ENCODE results near the gene C11orf71.
A peak's percentile ranks its signal among the peaks of the same experiment; 100 is the strongest.

C11orf71 gene

DNA sequence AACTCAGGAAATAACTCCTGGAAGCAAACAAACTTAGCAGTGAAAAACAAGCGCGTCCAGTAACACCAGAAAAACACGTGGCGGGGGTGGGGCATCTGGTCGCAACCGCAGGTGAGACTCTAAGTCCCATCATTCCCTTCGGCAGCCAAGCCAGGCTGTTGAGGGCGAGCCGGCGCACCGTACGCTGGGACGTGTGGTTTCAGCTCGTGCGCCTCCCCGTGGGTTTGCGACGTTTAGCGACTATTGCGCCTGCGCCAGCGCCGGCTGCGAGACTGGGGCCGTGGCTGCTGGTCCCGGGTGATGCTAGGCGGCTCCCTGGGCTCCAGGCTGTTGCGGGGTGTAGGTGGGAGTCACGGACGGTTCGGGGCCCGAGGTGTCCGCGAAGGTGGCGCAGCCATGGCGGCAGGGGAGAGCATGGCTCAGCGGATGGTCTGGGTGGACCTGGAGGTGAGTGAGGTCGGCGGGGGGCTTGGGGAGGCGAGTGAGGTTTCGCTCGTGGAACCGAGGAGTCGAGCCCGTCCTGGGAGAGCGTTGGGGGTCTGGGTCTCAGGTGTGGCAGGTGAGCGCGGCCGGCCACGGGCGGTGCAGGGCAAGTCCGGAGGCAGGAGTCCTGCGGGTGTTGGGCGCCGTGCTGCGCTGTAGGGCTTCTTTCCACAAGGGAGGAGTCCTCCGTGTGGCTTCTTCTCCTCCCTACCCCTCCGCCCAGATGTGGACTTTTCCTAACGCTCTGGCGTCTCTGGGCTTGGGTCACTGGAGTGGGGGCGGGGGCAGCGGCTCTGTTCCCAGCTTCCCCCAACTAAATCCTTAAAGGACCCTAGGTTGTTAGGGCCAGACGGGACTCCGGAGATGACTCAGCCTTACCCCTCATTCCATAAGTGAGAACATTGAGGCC is 39.2 kb upstream of the C11orf71 start, which contains the start of gene REXO2:
Gene REXO2 (plus strand): TSS at position 239 of the 892 bp plus-strand sequence. CDS start 62 bp downstream, at position 301.
- Histone ChIP-seq H3K27me3 (ENCODE audit: control insufficient read depth, insufficient read depth, low read length) (no peaks in the 10 kb centered on the region), H3K4me1 (ENCODE audit: control insufficient read depth, insufficient read depth, low read length) (peaks cover 35% of the 10 kb centered on the region), H3K9ac (ENCODE audit: low read length) (peak within 1 kb of the TSS; percentile 95), H3K4me3 (ENCODE audit: low read depth, low read length) (peak within 1 kb of the TSS; percentile 95), H3K9me3 (ENCODE audit: control insufficient read depth, insufficient read depth, low read depth, low read length) (no peaks in the 10 kb centered on the region), H3K27ac (ENCODE audit: low read depth, low read length) (peak within 1 kb of the TSS; percentile 78), H3K36me3 (ENCODE audit: control insufficient read depth, insufficient read depth, low read length) (peaks cover 20% of the 10 kb centered on the region)

DNA sequence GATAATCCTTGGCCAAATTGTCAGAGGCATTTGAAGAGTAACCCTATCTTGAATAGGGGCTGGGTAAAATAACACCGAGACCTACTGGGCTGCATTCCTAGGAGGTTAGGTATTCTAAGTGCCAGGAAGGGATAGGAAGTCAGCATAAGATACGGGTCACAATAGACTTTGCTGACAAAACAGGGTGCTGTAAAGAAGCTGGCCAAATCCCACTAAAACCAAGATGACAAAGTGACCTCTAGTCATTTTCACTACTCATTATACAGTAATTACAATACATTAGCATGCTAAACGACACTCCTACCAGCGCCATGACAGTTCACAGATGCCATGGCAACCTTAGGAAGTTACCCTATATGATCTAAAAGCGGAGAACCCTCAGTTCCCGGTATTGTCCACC is 38.0 kb upstream of the C11orf71 start:
- Histone ChIP-seq H3K4me3 (ENCODE audit: low read depth, low read length) (peak overlapping the region; percentile 95), H3K9ac (ENCODE audit: low read length) (no peak overlapping the region), H3K27me3 (ENCODE audit: control insufficient read depth, insufficient read depth, low read length) (no peaks in the 10 kb centered on the region), H3K27ac (ENCODE audit: low read depth, low read length) (no peak overlapping the region), H3K4me1 (ENCODE audit: control insufficient read depth, insufficient read depth, low read length) (peaks cover 30% of the 10 kb centered on the region), H3K36me3 (ENCODE audit: control insufficient read depth, insufficient read depth, low read length) (peaks cover 9% of the 10 kb centered on the region; the same call in 1 of the 2 replicates), H3K9me3 (ENCODE audit: control insufficient read depth, insufficient read depth, low read depth, low read length) (no peaks in the 10 kb centered on the region)

DNA sequence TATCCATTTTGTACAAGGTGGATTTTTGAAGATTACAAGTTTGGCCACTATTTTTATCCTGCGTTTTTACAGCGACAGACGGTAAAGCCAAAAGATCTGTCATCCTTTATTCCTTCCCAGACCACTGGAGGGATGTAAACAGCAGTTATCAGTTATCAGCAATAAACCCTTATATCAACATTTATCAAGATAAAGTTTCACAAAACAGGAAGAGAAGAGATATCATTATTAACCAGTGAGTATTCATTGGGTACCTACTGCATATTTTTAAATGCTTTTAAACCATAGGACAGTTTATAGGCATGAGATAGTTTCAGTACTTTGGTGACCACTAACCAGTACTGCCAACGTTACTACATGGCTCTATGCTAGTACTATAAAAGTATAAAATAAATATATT is 33.1 kb upstream of the C11orf71 start:
- Histone ChIP-seq H3K4me1 (ENCODE audit: control insufficient read depth, insufficient read depth, low read length) (peaks cover 10% of the 10 kb centered on the region), H3K9me3 (ENCODE audit: control insufficient read depth, insufficient read depth, low read depth, low read length) (no peaks in the 10 kb centered on the region), H3K4me3 (ENCODE audit: low read depth, low read length) (no peak overlapping the region), H3K27ac (ENCODE audit: low read depth, low read length) (no peak overlapping the region), H3K9ac (ENCODE audit: low read length) (no peak overlapping the region), H3K27me3 (ENCODE audit: control insufficient read depth, insufficient read depth, low read length) (no peaks in the 10 kb centered on the region), H3K36me3 (ENCODE audit: control insufficient read depth, insufficient read depth, low read length) (no peaks in the 10 kb centered on the region)

DNA sequence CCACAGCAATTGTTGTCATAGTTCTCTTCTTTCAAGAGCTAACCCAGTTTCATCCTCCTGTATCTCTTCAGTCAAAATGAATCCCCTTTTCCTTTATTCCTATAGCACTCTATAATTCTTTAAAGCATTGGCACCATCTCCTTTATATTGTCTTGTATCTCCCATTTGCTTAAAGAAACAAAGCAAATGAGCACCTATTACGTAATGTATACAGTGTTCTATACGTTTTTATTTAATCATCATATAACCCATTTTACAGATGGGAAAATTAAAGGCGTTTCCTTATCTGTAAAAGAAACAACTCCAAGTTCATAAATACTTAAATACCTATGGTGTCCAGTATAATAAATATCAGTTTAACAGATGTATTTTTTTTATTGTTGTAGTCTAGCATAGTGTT is 32.6 kb upstream of the C11orf71 start:
- H3K4me3 ChIP-seq (ENCODE audit: low read depth, low read length): no peak overlapping the region
- no peak overlapping the region for H3K9ac ChIP-seq (ENCODE audit: low read length)
- no peaks in the 10 kb centered on the region for H3K27me3 ChIP-seq (ENCODE audit: control insufficient read depth, insufficient read depth, low read length)
- peaks cover 5% of the 10 kb centered on the region for H3K4me1 ChIP-seq (ENCODE audit: control insufficient read depth, insufficient read depth, low read length)
- no peaks in the 10 kb centered on the region for H3K9me3 ChIP-seq (ENCODE audit: control insufficient read depth, insufficient read depth, low read depth, low read length)
- no peaks in the 10 kb centered on the region for H3K36me3 ChIP-seq (ENCODE audit: control insufficient read depth, insufficient read depth, low read length)
- H3K27ac ChIP-seq (ENCODE audit: low read depth, low read length): no peak overlapping the region

DNA sequence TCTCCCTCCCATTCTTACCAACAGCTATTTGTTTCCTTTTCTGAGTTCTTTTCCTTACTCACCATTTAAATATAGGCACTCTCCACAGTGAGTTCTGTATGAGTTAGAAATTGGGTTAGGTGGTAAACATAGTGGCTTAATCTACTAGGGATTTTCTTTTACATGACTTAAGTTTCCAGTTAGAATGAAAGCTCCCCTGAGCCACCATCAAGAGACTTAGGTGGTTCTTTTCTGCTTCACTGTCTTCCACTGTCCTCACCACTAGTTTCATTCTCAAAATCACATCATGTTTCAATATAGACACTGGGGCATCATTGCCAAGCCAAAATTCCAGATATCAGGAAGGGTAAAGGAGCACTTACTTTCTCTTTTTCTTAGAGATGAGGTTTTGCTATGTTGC is 30.0 kb upstream of the C11orf71 start:
- no peaks in the 10 kb centered on the region for H3K9me3 ChIP-seq (ENCODE audit: control insufficient read depth, insufficient read depth, low read depth, low read length)
- H3K4me1 ChIP-seq (ENCODE audit: control insufficient read depth, insufficient read depth, low read length): peaks cover 6% of the 10 kb centered on the region
- H3K36me3 ChIP-seq (ENCODE audit: control insufficient read depth, insufficient read depth, low read length): no peaks in the 10 kb centered on the region
- no peak overlapping the region for H3K27ac ChIP-seq (ENCODE audit: low read depth, low read length)
- H3K9ac ChIP-seq (ENCODE audit: low read length): no peak overlapping the region
- no peak overlapping the region for H3K4me3 ChIP-seq (ENCODE audit: low read depth, low read length)
- H3K27me3 ChIP-seq (ENCODE audit: control insufficient read depth, insufficient read depth, low read length): no peaks in the 10 kb centered on the region

DNA sequence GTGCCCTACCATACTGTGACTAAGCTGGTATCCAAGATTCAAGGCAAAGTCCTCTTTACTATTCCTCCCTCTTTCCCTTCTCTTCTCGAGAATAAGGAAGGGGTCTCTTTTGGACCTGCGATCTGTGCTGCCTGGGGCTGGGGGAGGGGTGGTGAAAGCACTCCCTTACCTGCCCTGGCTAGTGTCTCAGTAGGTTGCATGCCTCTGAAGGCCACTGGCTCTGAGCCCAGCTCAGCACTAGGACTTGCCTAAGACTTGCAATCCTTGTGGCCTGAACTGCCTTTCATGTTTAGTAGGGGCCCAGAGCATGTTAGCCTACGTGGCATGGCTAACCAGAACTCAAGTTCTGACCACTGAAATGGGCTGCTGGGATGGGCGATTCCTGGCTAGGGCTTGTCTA is 26.0 kb upstream of the C11orf71 start:
- Histone ChIP-seq H3K27ac (ENCODE audit: low read depth, low read length) (no peak overlapping the region), H3K4me1 (ENCODE audit: control insufficient read depth, insufficient read depth, low read length) (peaks cover 6% of the 10 kb centered on the region), H3K9me3 (ENCODE audit: control insufficient read depth, insufficient read depth, low read depth, low read length) (no peaks in the 10 kb centered on the region), H3K4me3 (ENCODE audit: low read depth, low read length) (no peak overlapping the region), H3K9ac (ENCODE audit: low read length) (no peak overlapping the region), H3K36me3 (ENCODE audit: control insufficient read depth, insufficient read depth, low read length) (no peaks in the 10 kb centered on the region), H3K27me3 (ENCODE audit: control insufficient read depth, insufficient read depth, low read length) (no peaks in the 10 kb centered on the region)

DNA sequence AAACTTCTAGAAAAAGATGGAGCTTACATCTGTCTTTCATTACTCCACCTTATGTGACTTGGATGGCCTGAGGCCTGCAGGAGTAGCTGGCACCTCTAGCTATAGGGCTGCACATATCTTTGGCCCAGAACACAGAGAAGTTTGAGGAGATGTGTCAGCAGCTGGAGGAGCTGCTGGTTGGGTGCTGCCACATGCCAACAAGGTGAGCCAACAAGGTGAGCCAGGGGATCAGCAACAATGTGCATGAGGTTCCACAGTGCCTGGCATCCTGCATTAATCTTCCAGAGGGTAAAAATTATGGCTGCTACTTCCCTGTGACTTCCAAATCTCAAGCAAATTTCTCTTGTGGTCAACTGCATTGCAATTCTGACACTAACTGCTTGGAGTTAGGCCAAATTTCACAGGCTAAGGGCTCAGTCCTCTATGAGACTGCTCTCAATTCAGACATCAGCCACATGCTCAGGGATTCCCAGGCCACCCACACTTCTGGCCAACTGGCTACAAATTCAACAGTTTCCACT is 16.2 kb upstream of the C11orf71 start:
- Histone ChIP-seq H3K27ac (ENCODE audit: low read depth, low read length) (no peak overlapping the region), H3K4me1 (ENCODE audit: control insufficient read depth, insufficient read depth, low read length) (peaks cover 10% of the 10 kb centered on the region), H3K27me3 (ENCODE audit: control insufficient read depth, insufficient read depth, low read length) (no peaks in the 10 kb centered on the region), H3K4me3 (ENCODE audit: low read depth, low read length) (no peak overlapping the region), H3K9me3 (ENCODE audit: control insufficient read depth, insufficient read depth, low read depth, low read length) (no peaks in the 10 kb centered on the region), H3K36me3 (ENCODE audit: control insufficient read depth, insufficient read depth, low read length) (peaks cover 11% of the 10 kb centered on the region; the same call in 1 of the 2 replicates), H3K9ac (ENCODE audit: low read length) (no peak overlapping the region)

DNA sequence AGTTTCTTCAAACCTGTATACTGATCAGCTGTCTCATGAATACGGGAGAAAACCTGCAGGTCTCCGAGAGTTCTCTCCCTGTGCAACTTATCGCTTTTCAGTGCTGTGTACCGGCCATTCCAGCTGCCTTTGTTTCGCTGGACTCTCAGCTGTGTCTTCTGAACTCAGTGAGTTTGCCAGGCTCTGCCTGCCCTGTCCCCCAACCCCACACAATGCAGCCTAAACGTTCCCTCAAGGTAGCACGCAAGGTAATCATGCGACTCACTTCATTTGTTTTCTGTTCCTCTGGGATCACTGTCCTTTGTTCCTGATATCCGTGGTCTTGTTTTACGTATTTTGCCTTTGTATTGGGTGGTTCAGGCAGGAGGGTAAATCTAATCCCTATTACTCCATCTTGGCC is 13.6 kb upstream of the C11orf71 start:
- Histone ChIP-seq H3K36me3 (ENCODE audit: control insufficient read depth, insufficient read depth, low read length) (peaks cover 27% of the 10 kb centered on the region), H3K4me1 (ENCODE audit: control insufficient read depth, insufficient read depth, low read length) (peaks cover 10% of the 10 kb centered on the region), H3K9me3 (ENCODE audit: control insufficient read depth, insufficient read depth, low read depth, low read length) (no peaks in the 10 kb centered on the region), H3K4me3 (ENCODE audit: low read depth, low read length) (no peak overlapping the region), H3K27me3 (ENCODE audit: control insufficient read depth, insufficient read depth, low read length) (no peaks in the 10 kb centered on the region), H3K9ac (ENCODE audit: low read length) (no peak overlapping the region), H3K27ac (ENCODE audit: low read depth, low read length) (no peak overlapping the region)

DNA sequence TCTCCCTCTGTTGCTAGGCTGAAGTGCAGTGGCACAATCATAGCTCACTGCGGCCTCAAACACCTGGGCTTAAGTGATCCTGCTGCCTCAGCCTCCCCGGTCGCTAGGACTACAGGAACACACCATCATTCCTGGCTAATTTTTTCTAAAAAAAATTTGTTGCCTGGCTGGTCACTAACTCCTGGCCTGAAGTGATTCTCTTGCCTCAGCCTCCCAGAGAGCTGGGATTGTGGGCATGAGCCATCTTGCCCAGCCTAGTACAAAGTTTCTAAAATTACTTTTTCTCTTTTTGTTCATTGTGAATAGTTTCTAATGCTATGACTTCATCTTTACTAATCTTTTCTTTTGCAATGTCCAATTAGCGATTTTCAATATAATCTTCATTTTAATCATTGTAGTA is 12.6 kb upstream of the C11orf71 start:
- H3K4me1 ChIP-seq (ENCODE audit: control insufficient read depth, insufficient read depth, low read length): peaks cover 10% of the 10 kb centered on the region
- no peaks in the 10 kb centered on the region for H3K27me3 ChIP-seq (ENCODE audit: control insufficient read depth, insufficient read depth, low read length)
- no peak overlapping the region for H3K27ac ChIP-seq (ENCODE audit: low read depth, low read length)
- H3K36me3 ChIP-seq (ENCODE audit: control insufficient read depth, insufficient read depth, low read length): peaks cover 36% of the 10 kb centered on the region
- H3K9ac ChIP-seq (ENCODE audit: low read length): no peak overlapping the region
- no peak overlapping the region for H3K4me3 ChIP-seq (ENCODE audit: low read depth, low read length)
- H3K9me3 ChIP-seq (ENCODE audit: control insufficient read depth, insufficient read depth, low read depth, low read length): no peaks in the 10 kb centered on the region

DNA sequence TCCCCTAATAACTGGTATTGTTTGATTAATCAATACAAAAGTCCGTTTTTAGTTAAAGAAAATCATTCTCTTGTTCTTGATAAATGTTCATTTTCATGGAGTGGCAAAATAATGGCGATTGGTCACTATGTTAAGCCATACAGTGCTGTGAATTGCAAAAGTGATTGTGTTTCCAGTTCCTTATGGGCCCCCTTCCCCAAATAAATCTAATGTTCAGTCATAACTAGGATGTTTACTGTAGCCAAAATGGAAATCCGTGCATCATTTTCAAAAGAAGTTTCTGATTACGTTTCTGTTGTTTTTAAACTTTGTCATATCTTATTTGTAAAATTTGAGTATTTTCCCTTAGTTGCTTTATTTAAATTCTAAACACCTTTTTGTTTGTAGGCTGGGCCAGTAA is 1.0 kb upstream of the C11orf71 start:
- Histone ChIP-seq H3K36me3 (ENCODE audit: control insufficient read depth, insufficient read depth, low read length) (peaks cover 32% of the 10 kb centered on the region), H3K4me3 (ENCODE audit: low read depth, low read length) (peak overlapping the region; percentile 97), H3K9me3 (ENCODE audit: control insufficient read depth, insufficient read depth, low read depth, low read length) (no peaks in the 10 kb centered on the region), H3K27me3 (ENCODE audit: control insufficient read depth, insufficient read depth, low read length) (no peaks in the 10 kb centered on the region), H3K9ac (ENCODE audit: low read length) (peak overlapping the region; percentile 99), H3K27ac (ENCODE audit: low read depth, low read length) (peak overlapping the region; percentile 98), H3K4me1 (ENCODE audit: control insufficient read depth, insufficient read depth, low read length) (peaks cover 24% of the 10 kb centered on the region)

DNA sequence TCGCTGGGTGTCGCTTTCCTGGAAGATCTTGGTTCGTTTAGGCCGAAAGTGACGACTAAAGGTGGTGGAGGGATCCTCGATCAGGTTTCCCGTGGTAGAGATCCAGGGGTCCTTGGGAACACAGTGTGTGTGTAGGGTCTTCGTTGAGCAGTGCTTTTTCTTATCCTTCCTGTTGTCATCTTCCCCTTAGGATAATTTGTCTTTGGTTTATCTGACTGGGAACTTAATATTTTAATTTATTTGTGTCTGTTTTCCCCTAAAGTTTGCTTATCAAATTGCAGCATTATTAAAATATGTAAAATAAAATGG is 558 bp upstream of the C11orf71 start:
- no peaks in the 10 kb centered on the region for H3K27me3 ChIP-seq (ENCODE audit: control insufficient read depth, insufficient read depth, low read length)
- H3K36me3 ChIP-seq (ENCODE audit: control insufficient read depth, insufficient read depth, low read length): peaks cover 27% of the 10 kb centered on the region
- peak overlapping the region; percentile 98 for H3K27ac ChIP-seq (ENCODE audit: low read depth, low read length)
- peak overlapping the region; percentile 99 for H3K9ac ChIP-seq (ENCODE audit: low read length)
- H3K4me3 ChIP-seq (ENCODE audit: low read depth, low read length): peak overlapping the region; percentile 97
- H3K4me1 ChIP-seq (ENCODE audit: control insufficient read depth, insufficient read depth, low read length): peaks cover 28% of the 10 kb centered on the region
- no peaks in the 10 kb centered on the region for H3K9me3 ChIP-seq (ENCODE audit: control insufficient read depth, insufficient read depth, low read depth, low read length)
